Muscle layer of colon (tissue), 2 donors: ENCODE results near the gene GTF3C2.
A peak's percentile ranks its signal among the peaks of the same experiment; 100 is the strongest.
"Not testable (repeated sequence)": the region's sequence is repeated elsewhere in the genome, so short reads cannot be mapped to it uniquely, and the experiment has no call there.

Experiments
- H3K27ac ChIP-seq: one replicate; pipeline ENCODE4 v1.7.0; 2013; ENCODE audit warnings: low read depth, mild to moderate bottlenecking, low read length, moderate library complexity
- H3K27me3 ChIP-seq, 2 donors: one replicate each; pipeline ENCODE4 v1.7.0; 2013; ENCODE audit warnings: low read length in 2 of 2, mild to moderate bottlenecking in 2 of 2; ENCODE audit not compliant: insufficient read depth in 2 of 2, control insufficient read depth in 1 of 2
- H3K36me3 ChIP-seq: one replicate; pipeline ENCODE4 v1.7.0; 2013; ENCODE audit warnings: mild to moderate bottlenecking, low read length; ENCODE audit not compliant: insufficient read depth
- H3K4me1 ChIP-seq: one replicate; pipeline ENCODE4 v1.7.0; 2013; ENCODE audit warnings: mild to moderate bottlenecking, low read length; ENCODE audit not compliant: insufficient read depth
- H3K4me3 ChIP-seq, 2 donors: one replicate each; pipeline ENCODE4 v1.7.0; 2013; ENCODE audit warnings: low read length in 2 of 2, low read depth in 1 of 2, mild to moderate bottlenecking in 1 of 2, moderate library complexity in 1 of 2
- H3K9ac ChIP-seq: one replicate; pipeline ENCODE4 v1.7.0; 2013; ENCODE audit warnings: low read length
- H3K9me3 ChIP-seq: one replicate; pipeline ENCODE4 v1.7.0; 2013; ENCODE audit warnings: mild to moderate bottlenecking, low read length
- donor health status: abdominal sarcoma.
- donor health status: Adenocarcinoma of cecum.

GTF3C2 gene

DNA sequence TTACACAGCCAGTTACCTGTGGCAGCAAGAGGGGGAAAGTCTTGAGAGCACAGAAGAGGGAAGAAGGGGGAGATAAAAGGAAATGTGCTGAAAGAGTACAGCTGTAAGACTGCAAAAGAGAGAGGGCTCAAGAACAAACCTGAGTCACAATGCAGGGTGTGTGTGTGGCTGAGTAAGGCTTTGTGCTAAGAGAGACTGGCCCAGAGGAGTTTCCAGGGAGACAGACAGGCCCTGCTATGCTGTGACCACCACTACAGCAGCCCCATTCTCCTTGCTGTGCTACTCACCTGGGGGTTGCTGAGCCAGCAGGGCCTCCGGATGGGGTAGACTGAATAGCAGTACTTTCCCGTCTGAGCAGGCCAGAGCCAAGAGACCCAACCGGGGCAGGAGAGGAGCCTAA is 21.3 kb downstream of the GTF3C2 start:
- H3K4me3 ChIP-seq = no peak overlapping the region
- H3K27me3 ChIP-seq = no peaks in the 10 kb centered on the region
- H3K9ac ChIP-seq = no peak overlapping the region
- H3K27ac ChIP-seq = no peak overlapping the region
- no peaks in the 10 kb centered on the region for H3K9me3 ChIP-seq
- peaks cover 57% of the 10 kb centered on the region for H3K36me3 ChIP-seq
- no peaks in the 10 kb centered on the region for H3K4me1 ChIP-seq

GRCh38 chr2:27324720-27325119 is 31.8 kb downstream of the GTF3C2 start:
- H3K4me3 ChIP-seq = no peak overlapping the region

DNA sequence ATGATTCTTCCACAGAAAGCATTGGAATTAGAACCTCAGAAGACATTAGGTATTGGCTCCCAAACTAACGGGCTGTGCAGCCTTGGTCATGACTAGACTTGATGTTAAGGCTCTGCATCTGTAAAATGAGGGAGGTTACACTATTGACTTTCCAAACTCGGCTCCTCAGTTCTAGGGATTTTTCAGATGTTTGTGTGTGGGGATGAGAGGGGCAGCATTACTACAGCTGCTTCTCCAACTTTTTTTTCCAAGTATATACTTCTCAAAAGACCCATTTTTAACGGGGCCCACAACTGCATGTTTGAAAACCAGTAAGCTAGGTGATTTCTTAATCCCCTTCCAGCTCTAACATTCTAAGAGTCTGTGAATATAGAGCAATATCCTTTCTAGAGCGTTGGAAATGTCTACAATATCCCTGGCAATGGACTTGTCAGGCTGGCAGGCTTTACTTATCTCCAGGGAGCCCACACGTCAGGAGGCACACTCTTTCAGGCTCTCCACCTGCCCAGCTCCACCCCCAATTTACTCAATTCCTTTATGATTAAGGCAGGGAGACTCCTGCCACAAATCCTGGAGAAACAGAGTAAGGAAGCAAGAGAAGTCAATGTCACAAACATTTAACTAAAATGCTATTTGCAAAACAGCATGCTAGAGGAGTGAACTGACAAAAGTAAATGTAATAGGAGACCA is 32.8 kb downstream of the GTF3C2 start:
- Histone ChIP-seq H3K9me3 (no peaks in the 10 kb centered on the region), H3K27me3 (no peaks in the 10 kb centered on the region), H3K4me3 (peak overlapping the region; percentile 91 to 100), H3K4me1 (peaks cover 21% of the 10 kb centered on the region), H3K27ac (peak overlapping the region; percentile 83), H3K36me3 (peaks cover 29% of the 10 kb centered on the region), H3K9ac (peak overlapping the region; percentile 99)

More at GRCh38 chr2:27324720-27325119, 31.8 kb downstream of the GTF3C2 start:
- H3K4me1 ChIP-seq = peaks cover 21% of the 10 kb centered on the region
- H3K27ac ChIP-seq = no peak overlapping the region
- H3K9ac ChIP-seq = no peak overlapping the region
- no peaks in the 10 kb centered on the region for H3K9me3 ChIP-seq
- peaks cover 39% of the 10 kb centered on the region for H3K36me3 ChIP-seq
- H3K27me3 ChIP-seq = no peaks in the 10 kb centered on the region

DNA sequence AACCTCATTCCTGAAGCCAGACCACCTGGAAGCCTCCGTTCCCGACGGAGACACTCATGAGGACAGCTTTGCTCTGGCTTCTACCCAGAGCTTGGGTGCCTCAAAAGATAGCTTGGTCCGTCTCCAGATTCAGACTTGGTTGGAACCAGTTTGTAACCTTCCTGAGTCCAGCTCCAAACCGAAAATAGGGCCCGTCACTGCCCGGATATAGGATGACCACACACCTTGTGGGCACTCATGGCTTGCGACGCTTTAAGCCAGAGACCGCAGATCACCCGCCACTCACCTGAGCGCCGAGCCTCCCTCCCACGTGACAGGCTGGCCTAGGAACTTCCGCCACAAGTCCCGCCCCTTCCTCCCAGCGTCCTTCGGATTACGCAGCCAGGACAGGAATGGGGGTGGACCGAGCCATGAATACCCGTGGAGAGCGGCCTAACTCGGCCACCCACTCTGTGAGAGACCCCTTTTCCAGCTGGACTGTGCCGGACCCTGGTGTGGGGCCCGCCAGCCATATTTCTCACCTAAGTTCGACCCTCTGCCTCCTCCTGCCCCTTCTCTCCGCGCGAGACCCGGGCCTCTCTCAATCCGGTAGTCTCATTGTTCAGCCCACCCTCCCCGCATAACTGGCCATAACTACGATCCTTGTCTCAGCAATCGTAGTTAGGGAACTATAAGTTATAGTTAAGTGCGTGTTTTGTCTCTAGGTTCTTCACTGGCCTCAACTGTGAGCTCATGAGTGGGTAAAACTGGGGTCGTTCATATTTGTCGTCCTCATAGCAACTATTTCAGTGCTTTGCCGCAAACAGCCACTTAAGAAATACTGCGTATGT is 33.6 kb downstream of the GTF3C2 start, which contains the start of gene MPV17:
Gene MPV17 (minus strand): TSS at position 332 of the 830 bp plus-strand sequence. CDS start 580 bp downstream, outside the sequence.
- peak within 1 kb of the TSS; percentile 83 for H3K27ac ChIP-seq
- H3K4me1 ChIP-seq = peaks cover 21% of the 10 kb centered on the region
- H3K36me3 ChIP-seq = peaks cover 22% of the 10 kb centered on the region
- no peaks in the 10 kb centered on the region for H3K27me3 ChIP-seq
- H3K4me3 ChIP-seq = peak within 1 kb of the TSS; percentile 91 to 100
- peak within 1 kb of the TSS; percentile 99 for H3K9ac ChIP-seq
- H3K9me3 ChIP-seq = no peaks in the 10 kb centered on the region

DNA sequence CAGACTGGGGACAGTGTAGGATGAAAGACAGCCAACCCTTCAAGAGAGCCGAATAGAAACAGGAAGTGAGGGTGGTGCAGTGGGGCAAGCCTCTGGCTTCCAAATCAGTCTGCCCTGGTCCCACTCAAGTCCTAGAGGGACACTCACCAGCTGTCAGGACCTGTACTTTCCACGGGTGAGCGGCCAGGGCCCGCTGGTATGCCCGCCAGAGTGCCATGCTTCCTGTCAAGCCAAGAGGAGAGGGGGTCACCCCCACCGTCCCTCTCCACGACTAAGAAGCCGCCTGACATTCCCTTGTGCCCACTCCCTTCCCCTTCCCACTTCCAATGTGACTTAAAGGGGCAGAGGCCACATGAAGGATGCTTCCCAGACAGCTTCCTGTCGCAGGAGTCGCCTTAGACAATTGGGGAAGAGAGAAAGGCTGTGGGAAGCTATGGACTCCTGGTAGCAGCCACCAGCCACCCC is 34.2 kb downstream of the GTF3C2 start:
- Histone ChIP-seq H3K36me3 (peaks cover 18% of the 10 kb centered on the region), H3K27me3 (no peaks in the 10 kb centered on the region), H3K9me3 (no peaks in the 10 kb centered on the region), H3K9ac (peak overlapping the region; percentile 99), H3K4me1 (peaks cover 21% of the 10 kb centered on the region), H3K27ac (peak overlapping the region; percentile 83), H3K4me3 (peak overlapping the region; percentile 91 to 100)

- H3K27me3 ChIP-seq = no peaks in the 10 kb centered on the region
- H3K4me1 ChIP-seq = peaks cover 21% of the 10 kb centered on the region
- no peaks in the 10 kb centered on the region for H3K9me3 ChIP-seq
- H3K36me3 ChIP-seq = peaks cover 14% of the 10 kb centered on the region
- H3K9ac ChIP-seq = no peak overlapping the region
- H3K27ac ChIP-seq = no peak overlapping the region
- H3K4me3 ChIP-seq = no peak overlapping the region
Measured at GRCh38 chr2:27320958-27321543, 35.5 kb downstream of the GTF3C2 start.

DNA sequence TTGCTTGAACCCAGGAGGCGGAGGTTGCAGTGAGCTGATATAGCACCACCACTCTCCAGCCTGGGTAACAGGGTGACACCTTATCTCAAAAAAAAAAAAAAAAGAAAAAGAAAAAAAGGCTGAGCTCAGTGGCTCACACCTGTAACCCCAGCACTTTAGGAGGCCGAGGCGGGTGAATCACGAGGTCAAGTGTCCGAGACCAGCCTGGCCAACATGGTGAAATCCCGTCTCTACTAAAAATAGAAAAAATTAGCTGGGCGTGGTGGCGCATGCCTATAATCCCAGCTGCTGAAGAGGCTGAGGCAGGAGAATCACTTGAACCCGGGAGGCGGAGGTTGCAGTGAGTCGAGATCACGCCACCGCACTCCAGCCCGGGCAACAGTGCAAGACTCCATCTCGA is 36.7 kb downstream of the GTF3C2 start:
- H3K27me3 ChIP-seq, H3K4me3 ChIP-seq, H3K9me3 ChIP-seq, H3K9ac ChIP-seq, H3K27ac ChIP-seq: not testable (repeated sequence)
- Histone ChIP-seq H3K4me1 (peaks cover 21% of the 10 kb centered on the region), H3K36me3 (peaks cover 11% of the 10 kb centered on the region)

- Histone ChIP-seq H3K9me3 (no peaks in the 10 kb centered on the region), H3K9ac (no peak overlapping the region), H3K27ac (no peak overlapping the region), H3K4me3 (no peak overlapping the region), H3K27me3 (no peaks in the 10 kb centered on the region), H3K36me3 (peaks cover 16% of the 10 kb centered on the region), H3K4me1 (peaks cover 5% of the 10 kb centered on the region)
Measured at GRCh38 chr2:27316655-27317412, 39.7 kb downstream of the GTF3C2 start.

DNA sequence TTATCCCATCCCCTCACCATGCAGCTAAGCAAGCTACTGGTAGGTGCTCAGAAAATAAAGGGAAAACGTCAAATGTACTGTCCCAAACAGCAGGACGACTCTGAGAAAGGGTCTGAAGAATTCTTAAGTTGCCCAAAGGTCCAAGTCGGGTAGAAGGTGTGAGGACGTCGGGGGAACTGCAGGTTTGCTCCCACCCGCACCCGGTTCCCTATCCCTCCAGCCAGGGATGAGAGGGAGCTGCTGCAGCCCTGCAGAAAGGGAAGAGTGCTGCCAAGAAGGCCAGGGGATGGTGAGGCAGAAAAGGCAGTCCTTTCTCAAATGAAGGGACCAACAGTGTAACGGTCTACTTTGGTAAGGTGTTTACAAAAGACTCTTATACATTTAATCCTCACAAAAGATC is 41.4 kb downstream of the GTF3C2 start:
- no peaks in the 10 kb centered on the region for H3K27me3 ChIP-seq
- H3K4me1 ChIP-seq = no peaks in the 10 kb centered on the region
- H3K9me3 ChIP-seq = no peaks in the 10 kb centered on the region
- H3K36me3 ChIP-seq = peaks cover 23% of the 10 kb centered on the region
- no peak overlapping the region for H3K4me3 ChIP-seq
- no peak overlapping the region for H3K27ac ChIP-seq
- H3K9ac ChIP-seq = no peak overlapping the region

DNA sequence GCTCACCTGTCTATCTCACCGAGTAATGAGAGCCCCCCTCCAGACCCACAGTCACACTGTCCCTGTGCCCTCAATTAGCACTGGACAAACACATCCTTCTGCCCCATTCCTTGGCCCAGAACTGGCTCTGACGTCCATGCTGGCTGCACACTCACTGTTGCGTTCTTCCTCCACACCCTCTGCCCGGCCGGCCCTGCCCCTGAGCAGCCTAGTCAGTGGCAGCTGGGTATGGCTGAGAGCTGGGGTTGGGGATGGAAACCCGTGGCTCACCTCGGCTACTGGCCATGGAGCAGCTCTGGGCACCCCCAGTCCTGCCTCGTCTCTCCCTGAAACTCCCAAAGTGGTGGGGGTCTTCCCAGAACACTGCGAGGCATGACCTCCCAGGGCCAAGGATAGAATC is 41.9 kb downstream of the GTF3C2 start:
- Histone ChIP-seq H3K27ac (no peak overlapping the region), H3K4me1 (no peaks in the 10 kb centered on the region), H3K4me3 (no peak overlapping the region), H3K36me3 (peaks cover 24% of the 10 kb centered on the region), H3K9me3 (no peaks in the 10 kb centered on the region), H3K27me3 (no peaks in the 10 kb centered on the region), H3K9ac (no peak overlapping the region)
